22Rv1 (cell line): Measurements from ENCODE around the gene AGAP1.

Source experiments
- H3K27ac ChIP-seq: fragments of 450-650 bp; 2 replicates; pipeline ENCODE4 v1.5.1; 2017
- CTCF ChIP-seq: fragments of 450-650 bp; IDR thresholded peaks from 2 replicates; pipeline ENCODE4 v1.5.1; 2017; ENCODE audit warnings: mild to moderate bottlenecking
- ZFX ChIP-seq: fragments of 450-650 bp; IDR thresholded peaks from 2 replicates; pipeline ENCODE4 v1.6.1; 2017; ENCODE audit warnings: antibody characterized with exemption, borderline replicate concordance

The AGAP1 gene

GRCh38 chr2:235850771-235851551, 357.1 kb downstream of the AGAP1 start:
- TF ChIP-seq ZFX (no peak), CTCF (no peak)
- no peak overlapping the region for H3K27ac ChIP-seq

- no peak for TF ChIP-seq CTCF
- no peak for TF ChIP-seq ZFX
- H3K27ac ChIP-seq = no peak overlapping the region
Measured at GRCh38 chr2:235851828-235852525, 358.1 kb downstream of the AGAP1 start.

- no peak overlapping the region for H3K27ac ChIP-seq
Measured at GRCh38 chr2:235852526-235852920, 358.7 kb downstream of the AGAP1 start.

GRCh38 chr2:235854276-235854675, 360.4 kb downstream of the AGAP1 start:
- TF ChIP-seq ZFX (no peak), CTCF (no peak)
- H3K27ac ChIP-seq = no peak overlapping the region

More at GRCh38 chr2:235852526-235852920, 358.7 kb downstream of the AGAP1 start:
- TF ChIP-seq ZFX = no peak
- no peak for TF ChIP-seq CTCF

GRCh38 chr2:235855011-235855410, 361.2 kb downstream of the AGAP1 start:
- no peak overlapping the region for H3K27ac ChIP-seq

GRCh38 chr2:235856151-235856854, 362.5 kb downstream of the AGAP1 start:
- no peak for TF ChIP-seq ZFX
- TF ChIP-seq CTCF = no peak
- no peak overlapping the region for H3K27ac ChIP-seq

More at GRCh38 chr2:235855011-235855410, 361.2 kb downstream of the AGAP1 start:
- TF ChIP-seq ZFX = no peak
- TF ChIP-seq CTCF = no peak
